Keratinocyte (primary cell): ENCODE measurements around the gene NKD1. TPM values are rescaled to one million over a fixed set of nuclear protein-coding genes. Genes with fewer than 3 reads are reported as not detected.

Experiments
- DNase-seq: peaks from one replicate; pipeline ENCODE4 v3.0.0-alpha.2; 2011; ENCODE audit warnings: low read depth, missing footprints, low spot score
- FAIRE-seq: peaks from 2 replicates; lab custom pipeline; 2011; peaks lifted over from hg19 to GRCh38; lab: Jason Lieb, UNC
- H2AFZ ChIP-seq: 2 replicates; pipeline ENCODE4 v1.6.0; 2012; ENCODE audit warnings: low read length, control low read depth, inconsistent platforms; ENCODE audit not compliant: control insufficient read depth
- H3K27ac ChIP-seq: 2 replicates; pipeline ENCODE4 v1.5.1; 2011; ENCODE audit warnings: low read length; ENCODE audit not compliant: control insufficient read depth, insufficient read depth
- H3K27me3 ChIP-seq: 3 replicates; pipeline ENCODE4 v1.6.0; 2011; ENCODE audit warnings: low read length; ENCODE audit not compliant: control insufficient read depth, insufficient read depth; ENCODE audit errors: extremely low read depth
- H3K36me3 ChIP-seq, 2 experiments: 2 replicates in 1 of 2; 3 replicates in 1 of 2; pipeline ENCODE4 v1.5.1; 2011; ENCODE audit warnings: low read length in 2 of 2, mild to moderate bottlenecking in 1 of 2; ENCODE audit not compliant: control insufficient read depth in 2 of 2, insufficient read depth in 2 of 2; ENCODE audit errors: extremely low read depth in 1 of 2
- H3K4me1 ChIP-seq: 3 replicates; pipeline ENCODE4 v1.5.1; 2011; ENCODE audit warnings: low read length; ENCODE audit not compliant: control insufficient read depth, insufficient read depth; ENCODE audit errors: extremely low read depth
- H3K4me2 ChIP-seq: 3 replicates; pipeline ENCODE4 v1.6.0; 2011; ENCODE audit warnings: low read depth, low read length; ENCODE audit not compliant: control insufficient read depth, insufficient read depth; ENCODE audit errors: extremely low read depth
- H3K4me3 ChIP-seq, 3 experiments: fragments of 200-600 bp in 1 of 3; sonication (generic) in 1 of 3; 2 replicates in 2 of 3; 3 replicates in 1 of 3; pipeline ENCODE4 v1.5.1; 2011 to 2016; ENCODE audit warnings: low read length in 3 of 3, mild to moderate bottlenecking in 3 of 3, control low read depth in 2 of 3, inconsistent platforms in 1 of 3, low read depth in 1 of 3, mixed read lengths in 1 of 3, mixed run types in 1 of 3, moderate library complexity in 1 of 3; ENCODE audit not compliant: control insufficient read depth in 2 of 3, insufficient read depth in 2 of 3; ENCODE audit errors: extremely low read depth in 1 of 3
- H3K79me2 ChIP-seq: 2 replicates; pipeline ENCODE4 v1.6.0; 2012; ENCODE audit warnings: low read length; ENCODE audit not compliant: control insufficient read depth, insufficient read depth
- H3K9ac ChIP-seq: 3 replicates; pipeline ENCODE4 v1.6.0; 2011; ENCODE audit warnings: low read length; ENCODE audit not compliant: control insufficient read depth, insufficient read depth; ENCODE audit errors: extremely low read depth
- H3K9me1 ChIP-seq: 3 replicates; pipeline ENCODE4 v1.6.0; 2011; ENCODE audit warnings: low read length; ENCODE audit not compliant: control insufficient read depth, insufficient read depth; ENCODE audit errors: extremely low read depth
- H3K9me3 ChIP-seq: 2 replicates; pipeline ENCODE4 v1.5.1; 2012; ENCODE audit warnings: low read depth, low read length; ENCODE audit not compliant: control insufficient read depth
- H4K20me1 ChIP-seq: 3 replicates; pipeline ENCODE4 v1.6.0; 2011; ENCODE audit warnings: low read length; ENCODE audit not compliant: control insufficient read depth, insufficient read depth; ENCODE audit errors: extremely low read depth
- CTCF ChIP-seq, 3 experiments: IDR thresholded peaks in 1 of 3; conservative IDR thresholded peaks in 1 of 3; optimal IDR thresholded peaks in 1 of 3; 2 replicates in 2 of 3; 3 replicates in 1 of 3; pipeline versions ENCODE3 to v1.5.1; 2011; ENCODE audit warnings: low read length in 3 of 3, mild to moderate bottlenecking in 3 of 3, moderate library complexity in 2 of 3, control low read depth in 1 of 3, inconsistent platforms in 1 of 3; ENCODE audit not compliant: insufficient read depth in 2 of 3; ENCODE audit errors: extremely low read depth in 1 of 3
- EZH2 ChIP-seq: IDR thresholded peaks from one replicate; pipeline ENCODE4 v1.6.1; 2012; ENCODE audit warnings: inconsistent platforms, mild to moderate bottlenecking, low read length, moderate library complexity
- dilution Hi-C: fragments of 300-500 bp; cut with MboI; formaldehyde crosslinking; loops from one replicate; pipeline ENCODE4 v1.7.0; 2020; ENCODE audit warnings: low sequenced_read_pairs; ENCODE audit not compliant: extremely low pct_ligation_motif_present
- polyA plus RNA-seq, 5 experiments: library from polyadenylated mRNA; depleted of rRNA in 3 of 5; stranded (reverse) in 3 of 5; stranded (forward) in 1 of 5; unstranded in 1 of 5; fragments of >200 nt; gene quantifications; 1 replicate in 1 of 5; 2 replicates in 3 of 5; 3 replicates in 1 of 5; pipeline versions ENCODE4 v1.2.1 to v1.2.3, GENCODE V29; 2011 to 2012; ENCODE audit warnings: missing spikeins in 2 of 5, low read depth in 1 of 5, low replicate concordance in 1 of 5

Gene NKD1
- polyA plus RNA-seq, 1 donor (not counting 4 experiments of a cell fraction or from before 2014, with no cell fraction given): 0.62 TPM

GRCh38 chr16:50499254-50499653 lies 48.9 kb upstream of the NKD1 start:
- no peak for DNase-seq
- FAIRE-seq: no peak
- H3K36me3 ChIP-seq: no peaks in the 10 kb centered on the region
- H3K27ac ChIP-seq: no peak overlapping the region
- no peaks in the 10 kb centered on the region for H3K9me1 ChIP-seq
- no peak overlapping the region for H2AFZ ChIP-seq
- no peak overlapping the region for H3K9ac ChIP-seq
- TF ChIP-seq EZH2: no peak
- TF ChIP-seq CTCF (optimal IDR thresholded peaks at IDR 0.05 in 1 of 3, IDR thresholded peaks at IDR 0.05 in 1 of 3, conservative IDR thresholded peaks at IDR 0.05 in 1 of 3; ENCODE audit: extremely low read depth in 1 of 3, insufficient read depth in 2 of 3, low read length in 3 of 3): no peak
- no peak overlapping the region for H3K4me2 ChIP-seq
- no peaks in the 10 kb centered on the region for H3K4me1 ChIP-seq
- no peaks in the 10 kb centered on the region for H3K27me3 ChIP-seq
- no peaks in the 10 kb centered on the region for H3K79me2 ChIP-seq
- H4K20me1 ChIP-seq: no peaks in the 10 kb centered on the region
- no peak overlapping the region for H3K4me3 ChIP-seq
- dilution Hi-C loops: no loop called here
- H3K9me3 ChIP-seq: no peaks in the 10 kb centered on the region

- no peak overlapping the region for H3K4me3 ChIP-seq
- FAIRE-seq: no peak
- TF ChIP-seq EZH2 (no peak), CTCF (optimal IDR thresholded peaks at IDR 0.05 in 1 of 3, IDR thresholded peaks at IDR 0.05 in 1 of 3, conservative IDR thresholded peaks at IDR 0.05 in 1 of 3; ENCODE audit: extremely low read depth in 1 of 3, insufficient read depth in 2 of 3, low read length in 3 of 3) (no peak)
Observed at GRCh38 chr16:50500171-50500874, 47.9 kb upstream of the NKD1 start.

More at GRCh38 chr16:50500171-50500874, 47.9 kb upstream of the NKD1 start:
- no peaks in the 10 kb centered on the region for H3K9me1 ChIP-seq
- no peaks in the 10 kb centered on the region for H3K36me3 ChIP-seq
- no peaks in the 10 kb centered on the region for H3K4me1 ChIP-seq
- H3K4me2 ChIP-seq: no peak overlapping the region
- no peaks in the 10 kb centered on the region for H3K27me3 ChIP-seq
- H2AFZ ChIP-seq: no peak overlapping the region
- H4K20me1 ChIP-seq: no peaks in the 10 kb centered on the region
- H3K27ac ChIP-seq: no peak overlapping the region
- H3K9me3 ChIP-seq: no peaks in the 10 kb centered on the region
- dilution Hi-C loops: no loop called here
- no peak for DNase-seq
- no peaks in the 10 kb centered on the region for H3K79me2 ChIP-seq
- no peak overlapping the region for H3K9ac ChIP-seq
